HEK293 (cell line): ENCODE results near the gene PLEKHA5.
"Not testable (repeated sequence)": the region's sequence is repeated elsewhere in the genome, so short reads cannot be mapped to it uniquely, and the experiment has no call there.

Experiments used
- CTCF ChIA-PET: fragments of 350-600 bp; formaldehyde crosslinking; extraction: SDS; loops from one replicate; lab custom pipeline; 2021; ENCODE audit warnings: antibody characterized with exemption; lab: Yijun Ruan, JAX
- POLR2A ChIA-PET: fragments of 300-600 bp; formaldehyde crosslinking; extraction: SDS; loops from one replicate; lab custom pipeline; 2020; ENCODE audit warnings: antibody characterized with exemption, inconsistent platforms; lab: Yijun Ruan, JAX
- H3K27ac ChIP-seq: fragments of 200-500 bp; sonication (Bioruptor generic); 2 replicates; pipeline ENCODE4 v1.5.1; 2014; ENCODE audit warnings: low read depth, low read length, control low read depth, inconsistent platforms; ENCODE audit errors: extremely low read depth
- H3K36me3 ChIP-seq, 2 experiments: fragments of 200-500 bp in 1 of 2; sonication (Bioruptor generic) in 1 of 2; 1 replicate in 1 of 2; 2 replicates in 1 of 2; pipeline ENCODE4 v1.5.1; 2014 to 2017; ENCODE audit warnings: inconsistent platforms in 2 of 2, low read length in 2 of 2; ENCODE audit not compliant: control insufficient read depth in 2 of 2, insufficient read depth in 1 of 2
- H3K4me1 ChIP-seq: fragments of 200-500 bp; sonication (Bioruptor generic); 2 replicates; pipeline ENCODE4 v1.5.1; 2014; ENCODE audit warnings: mild to moderate bottlenecking, low read length, inconsistent platforms; ENCODE audit not compliant: control insufficient read depth, insufficient read depth
- H3K4me3 ChIP-seq: 2 replicates; pipeline ENCODE4 v1.5.1; 2011; ENCODE audit warnings: low read depth, mild to moderate bottlenecking, control low read depth, low read length, moderate library complexity
- H3K9me3 ChIP-seq: fragments of 200-500 bp; sonication (Bioruptor generic); 2 replicates; pipeline ENCODE4 v1.5.1; 2014; ENCODE audit warnings: low read depth, low read length, inconsistent platforms; ENCODE audit not compliant: control insufficient read depth, insufficient read depth
- AEBP2 ChIP-seq: fragments of 450-650 bp; formaldehyde crosslinking; IDR thresholded peaks from 2 replicates; pipeline ENCODE4 v1.5.1; 2016; ENCODE audit warnings: missing biosample characterization, missing genetic modification characterization, borderline replicate concordance
- GLI4 ChIP-seq: fragments of 450-650 bp; formaldehyde crosslinking; IDR thresholded peaks from 2 replicates; pipeline ENCODE4 v1.5.1; 2016; ENCODE audit warnings: missing biosample characterization, missing genetic modification characterization
- HOXC10 ChIP-seq: sonication (generic); formaldehyde crosslinking; IDR thresholded peaks from 2 replicates; pipeline ENCODE4 v1.8.1; 2023; ENCODE audit warnings: mild to moderate bottlenecking, missing genetic modification reagents
- KLF10 ChIP-seq: fragments of 450-650 bp; IDR thresholded peaks from 2 replicates; pipeline ENCODE4 v1.5.1; 2018; ENCODE audit warnings: missing biosample characterization, mild to moderate bottlenecking, missing genetic modification characterization
- RBAK ChIP-seq: fragments of 450-650 bp; formaldehyde crosslinking; IDR thresholded peaks from 2 replicates; pipeline ENCODE4 v1.5.1; 2016; ENCODE audit warnings: missing biosample characterization, missing genetic modification characterization
- SCRT1 ChIP-seq: fragments of 450-650 bp; formaldehyde crosslinking; IDR thresholded peaks from 2 replicates; pipeline ENCODE4 v1.5.1; 2016; ENCODE audit warnings: missing biosample characterization, missing genetic modification characterization, borderline replicate concordance
- SETDB1 ChIP-seq: IDR thresholded peaks from one replicate; pipeline ENCODE4 v1.6.1; 2017; ENCODE audit warnings: mild to moderate bottlenecking, low read length, moderate library complexity, mixed read lengths; ENCODE audit not compliant: insufficient read length
- ZFP3 ChIP-seq: fragments of 450-650 bp; formaldehyde crosslinking; IDR thresholded peaks from 2 replicates; pipeline ENCODE4 v1.5.1; 2016; ENCODE audit warnings: low read depth, missing biosample characterization, missing genetic modification characterization
- ZFP69B ChIP-seq: fragments of 450-650 bp; formaldehyde crosslinking; IDR thresholded peaks from 2 replicates; pipeline ENCODE4 v1.5.1; 2016; ENCODE audit warnings: missing biosample characterization, missing genetic modification characterization
- ZNF184 ChIP-seq: fragments of 450-650 bp; IDR thresholded peaks from 2 replicates; pipeline ENCODE4 v1.5.1; 2018; ENCODE audit warnings: missing biosample characterization, mild to moderate bottlenecking, missing genetic modification characterization
- ZNF202 ChIP-seq: fragments of 450-650 bp; formaldehyde crosslinking; IDR thresholded peaks from 2 replicates; pipeline ENCODE4 v1.5.1; 2016; ENCODE audit warnings: missing biosample characterization, missing genetic modification characterization, borderline replicate concordance
- ZNF266 ChIP-seq: fragments of 450-650 bp; formaldehyde crosslinking; IDR thresholded peaks from 2 replicates; pipeline ENCODE4 v1.5.1; 2016; ENCODE audit warnings: missing biosample characterization, missing genetic modification characterization, low read depth
- ZNF274 ChIP-seq, 2 experiments: fragments of 200-500 bp in 1 of 2; fragments of 450-650 bp in 1 of 2; sonication (Bioruptor generic) in 1 of 2; formaldehyde crosslinking in 1 of 2; IDR thresholded peaks; 2 replicates each; pipeline versions ENCODE4 v1.5.1 to v1.6.1; 2014 to 2016; ENCODE audit warnings: borderline replicate concordance in 1 of 2, inconsistent platforms in 1 of 2, low read length in 1 of 2, missing biosample characterization in 1 of 2, missing genetic modification characterization in 1 of 2
- ZNF292 ChIP-seq: fragments of 450-650 bp; formaldehyde crosslinking; IDR thresholded peaks from 2 replicates; pipeline ENCODE4 v1.5.1; 2016; ENCODE audit warnings: low read depth, missing biosample characterization, missing genetic modification characterization, borderline replicate concordance
- ZNF335 ChIP-seq: fragments of 450-650 bp; formaldehyde crosslinking; conservative IDR thresholded peaks from 2 replicates; pipeline ENCODE4 v1.5.1; 2016; ENCODE audit warnings: missing biosample characterization, missing genetic modification characterization
- ZNF394 ChIP-seq: fragments of 450-650 bp; formaldehyde crosslinking; IDR thresholded peaks from 2 replicates; pipeline ENCODE4 v1.5.1; 2016; ENCODE audit warnings: missing biosample characterization, missing genetic modification characterization, mild to moderate bottlenecking, moderate library complexity, borderline replicate concordance
- ZNF416 ChIP-seq: fragments of 450-650 bp; formaldehyde crosslinking; IDR thresholded peaks from 2 replicates; pipeline ENCODE4 v1.5.1; 2016; ENCODE audit warnings: missing biosample characterization, missing genetic modification characterization
- ZNF530 ChIP-seq: fragments of 450-650 bp; formaldehyde crosslinking; IDR thresholded peaks from 2 replicates; pipeline ENCODE4 v1.5.1; 2016; ENCODE audit warnings: low read depth, missing biosample characterization, missing genetic modification characterization
- ZNF580 ChIP-seq: fragments of 450-650 bp; formaldehyde crosslinking; IDR thresholded peaks from 2 replicates; pipeline ENCODE4 v1.5.1; 2016; ENCODE audit warnings: missing biosample characterization, missing genetic modification characterization
- ZNF626 ChIP-seq: fragments of 450-650 bp; sonication (Bioruptor Pico); formaldehyde crosslinking; IDR thresholded peaks from 2 replicates; pipeline ENCODE4 v1.5.1; 2018; ENCODE audit warnings: missing biosample characterization, missing genetic modification characterization, inconsistent platforms
- ZNF677 ChIP-seq: fragments of 450-650 bp; IDR thresholded peaks from 2 replicates; pipeline ENCODE4 v1.5.0; 2018; ENCODE audit warnings: missing biosample characterization, mild to moderate bottlenecking, missing genetic modification characterization, moderate library complexity
- ZNF747 ChIP-seq: fragments of 450-650 bp; formaldehyde crosslinking; IDR thresholded peaks from 2 replicates; pipeline ENCODE4 v1.5.1; 2016; ENCODE audit warnings: missing biosample characterization, missing genetic modification characterization
- ZNF791 ChIP-seq: fragments of 450-650 bp; formaldehyde crosslinking; IDR thresholded peaks from 2 replicates; pipeline ENCODE4 v1.5.1; 2016; ENCODE audit warnings: missing biosample characterization, missing genetic modification characterization

PLEKHA5 gene

GRCh38 chr12:19227880-19228210 is 98.3 kb downstream of the PLEKHA5 start (continued):
- TF ChIP-seq ZNF274 (IDR thresholded peaks at IDR 0.05; ENCODE audit: low read length) (no peak), ZNF274 (tag by site-specific recombination; IDR thresholded peaks at IDR 0.05; ENCODE audit: borderline replicate concordance) (no peak), ZNF580 (tag by site-specific recombination) (no peak), ZNF335 (no peak)
- TF ChIP-seq, all 188 proteins: peak for 0

- H3K4me1 ChIP-seq, CTCF ChIA-PET, H3K9me3 ChIP-seq, H3K4me3 ChIP-seq, H3K36me3 ChIP-seq, POLR2A ChIA-PET, H3K27ac ChIP-seq: not testable (repeated sequence)
Observed at GRCh38 chr12:19229021-19229420, 99.5 kb downstream of the PLEKHA5 start.

- Histone ChIP-seq H3K4me1 (peaks cover 17% of the 10 kb centered on the region), H3K27ac (no peak overlapping the region), H3K4me3 (no peak overlapping the region), H3K36me3 (no peaks in the 10 kb centered on the region), H3K9me3 (no peaks in the 10 kb centered on the region)
- no peak for TF ChIP-seq RBAK
- TF ChIP-seq ZNF747 (tag by site-specific recombination): no peak
- TF ChIP-seq ZNF677: no peak
- no peak for TF ChIP-seq ZNF791 (tag by site-specific recombination)
- TF ChIP-seq ZNF416 (tag by site-specific recombination): no peak
- TF ChIP-seq HOXC10 (CRISPR knock-in tag): no peak
- no peak for TF ChIP-seq ZNF292 (tag by site-specific recombination)
- TF ChIP-seq ZNF626 (tag by site-specific recombination): peak; percentile 74; the same call in 1 of the 2 replicates
- no peak for TF ChIP-seq ZNF266 (tag by site-specific recombination)
- TF ChIP-seq ZNF202 (tag by site-specific recombination): peak; percentile 78
- no peak for TF ChIP-seq KLF10 (tag by site-specific recombination)
- 0 out of 2 replicates have a peak, but pooled peaks have one; percentile 49 for TF ChIP-seq ZNF184 (tag by site-specific recombination)
- TF ChIP-seq ZNF394 (tag by site-specific recombination): no peak
- no peak for TF ChIP-seq ZFP69B (tag by site-specific recombination)
- TF ChIP-seq ZFP3 (tag by site-specific recombination): no peak
- ChIA-PET POLR2A (no interaction called here), CTCF (interaction anchor here (0.6 to 0.7 kb wide), 2 partner anchors 167 to 954 kb away, joined by 3 to 6 read pairs; no protein-coding TSS in a partner anchor)
Observed at GRCh38 chr12:19230299-19230866, 100.8 kb downstream of the PLEKHA5 start.

GRCh38 chr12:19230896-19231295 is 101.4 kb downstream of the PLEKHA5 start:
- H3K36me3 ChIP-seq: no peaks in the 10 kb centered on the region
- CTCF ChIA-PET: interaction anchor here (0.7 kb wide), 1 partner anchor 167 kb away, joined by 3 read pairs; no protein-coding TSS in a partner anchor
- H3K9me3 ChIP-seq: no peaks in the 10 kb centered on the region
- H3K4me1 ChIP-seq: peaks cover 22% of the 10 kb centered on the region
- TF ChIP-seq SCRT1 (tag by site-specific recombination) (no peak), GLI4 (no peak), ZNF416 (tag by site-specific recombination) (no peak), AEBP2 (no peak), SETDB1 (peak; percentile 55), ZNF530 (no peak)
- POLR2A ChIA-PET: no interaction called here
- no peak overlapping the region for H3K4me3 ChIP-seq
- H3K27ac ChIP-seq: no peak overlapping the region
